DMS53 treated with DMSO at 0.1 percent for 48 hours (cell line): ENCODE measurements around the gene PEPD.

Experiments used
- DNase-seq: peaks from one replicate; lab custom pipeline; 2025; ENCODE audit not compliant: unreplicated experiment; lab: John Stamatoyannopoulos, UW

Gene PEPD

DNA sequence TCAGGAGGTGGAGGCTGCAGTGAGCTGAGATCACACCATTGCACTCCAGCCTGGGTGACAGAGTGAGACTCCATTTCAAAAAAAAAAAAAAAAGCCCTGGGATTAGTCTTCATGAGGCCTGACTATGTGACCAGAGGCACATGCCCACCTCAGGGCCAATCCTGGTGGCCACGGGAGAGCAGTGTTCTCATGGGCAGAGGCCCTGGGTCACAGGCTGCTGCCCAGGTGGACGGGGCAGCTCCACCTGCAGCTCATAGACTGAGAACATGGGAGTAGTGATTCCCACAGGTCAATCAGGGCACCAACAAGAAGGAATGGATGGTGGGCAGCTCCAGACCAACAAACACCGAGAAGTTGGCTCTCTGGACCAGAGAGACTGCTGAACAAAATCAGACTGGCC, 26.1 kb upstream of the PEPD start:
- DNase-seq, result no peak

- DNase-seq, result no peak
Measured at GRCh38 chr19:33546656-33547055, 25.1 kb upstream of the PEPD start.

GRCh38 chr19:33545217-33545981, 23.8 kb upstream of the PEPD start:
- no peak for DNase-seq

DNA sequence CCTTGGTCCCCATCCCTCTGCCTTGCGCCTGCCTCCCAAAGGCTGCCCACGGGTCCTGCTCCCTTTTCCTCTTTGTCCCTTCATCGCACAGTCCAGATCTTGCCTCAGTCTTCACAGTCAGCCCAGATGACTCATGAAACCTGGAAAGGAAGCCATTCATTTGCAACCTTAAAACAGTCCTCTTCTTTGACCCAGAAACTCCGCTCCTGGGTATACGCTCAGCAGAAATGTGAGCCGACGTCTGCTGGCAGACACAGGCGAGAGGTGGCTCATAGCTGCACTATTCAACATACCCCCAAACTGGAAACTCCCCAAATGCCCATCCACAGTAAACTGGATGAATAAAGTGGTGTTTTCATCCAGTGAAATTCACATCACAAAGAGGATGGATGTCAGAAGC, 13.6 kb upstream of the PEPD start:
- no peak for DNase-seq

DNA sequence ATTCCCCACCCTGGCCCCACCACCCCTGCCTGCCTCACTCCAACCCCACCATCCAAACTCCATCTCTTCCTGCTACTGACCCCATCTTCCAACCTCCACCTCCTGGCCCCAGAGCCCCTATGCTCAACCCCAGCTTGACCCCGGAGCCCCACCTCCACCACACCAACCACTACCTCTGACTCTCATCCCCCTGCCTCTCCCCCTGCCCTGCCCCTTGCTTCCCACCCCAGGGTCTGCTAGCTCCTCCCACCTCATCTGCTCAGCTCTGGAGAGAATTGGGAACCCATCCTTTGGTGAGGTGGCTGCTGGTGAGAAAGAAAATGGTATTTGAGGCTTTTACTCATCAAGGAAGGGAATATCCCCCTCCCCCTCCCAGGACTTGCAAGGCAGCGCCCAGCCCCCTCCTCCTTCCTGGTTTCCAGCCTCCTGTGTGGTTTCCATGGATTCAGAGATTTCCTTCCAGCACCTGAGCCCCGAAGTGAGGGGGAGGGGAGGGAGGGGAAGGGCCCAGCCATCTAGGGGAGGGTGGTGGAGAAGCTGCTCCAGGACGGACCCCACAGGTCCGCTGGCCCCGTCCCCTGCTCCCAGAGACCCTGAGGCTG, 11.4 kb upstream of the PEPD start:
- DNase-seq, result no peak

- no peak for DNase-seq
Measured at GRCh38 chr19:33530842-33531241, 9.3 kb upstream of the PEPD start.

- DNase-seq, result no peak
Measured at GRCh38 chr19:33530296-33530695, 8.7 kb upstream of the PEPD start.

GRCh38 chr19:33529094-33529676, 7.6 kb upstream of the PEPD start:
- DNase-seq, result no peak

- DNase-seq, result no peak
Measured at GRCh38 chr19:33528404-33528803, 6.8 kb upstream of the PEPD start.

GRCh38 chr19:33527125-33527524, 5.5 kb upstream of the PEPD start:
- DNase-seq, result no peak

- no peak for DNase-seq
Measured at GRCh38 chr19:33524024-33524664, 2.6 kb upstream of the PEPD start.

- DNase-seq, result no peak
Measured at GRCh38 chr19:33523167-33523566, 1.6 kb upstream of the PEPD start.

DNA sequence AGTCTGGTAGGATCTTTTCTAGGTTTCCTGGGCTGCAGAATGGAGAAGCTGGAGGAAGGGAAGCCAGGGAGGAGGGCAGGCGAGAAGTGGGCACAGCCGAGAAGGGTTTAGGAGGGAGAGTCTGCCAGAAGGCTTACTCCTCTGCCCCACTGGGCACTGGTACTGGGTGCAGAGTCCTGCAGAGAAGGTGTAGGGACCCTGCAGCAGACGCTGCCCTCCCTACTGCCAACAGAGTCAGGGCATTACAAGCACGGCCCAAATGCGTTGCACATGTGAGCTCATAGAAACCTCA, 726 bp upstream of the PEPD start:
- DNase-seq, result no peak

DNA sequence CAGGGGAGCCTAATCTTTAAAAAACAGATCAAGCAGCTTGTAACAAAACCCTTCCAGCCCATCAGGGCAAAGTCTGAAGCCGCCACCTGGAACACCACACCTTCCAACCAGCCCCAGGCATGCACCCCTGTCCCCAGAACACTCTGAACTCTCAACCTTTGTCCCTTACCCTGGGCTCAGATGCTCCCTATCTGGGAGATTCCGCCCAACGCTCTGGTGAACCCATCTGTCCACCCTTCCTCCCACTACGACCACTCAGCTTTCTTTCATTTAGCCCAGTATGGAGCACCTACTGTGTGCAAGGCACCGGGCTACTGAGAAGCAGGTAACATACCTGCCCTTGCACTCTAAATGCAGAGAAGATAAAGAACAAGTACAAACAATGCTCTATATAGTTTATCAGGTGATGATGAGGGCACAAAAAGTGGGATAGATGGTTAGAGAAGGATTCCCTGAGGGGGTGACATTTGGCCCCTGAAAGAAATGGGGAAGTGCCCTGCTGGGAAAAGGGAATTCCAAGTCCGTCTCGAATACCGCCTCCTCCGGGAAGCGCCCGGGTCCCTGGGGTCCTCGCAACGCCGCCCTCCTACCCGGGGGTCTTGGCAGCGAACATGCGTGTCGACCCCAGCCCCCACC, 629 bp downstream of the PEPD start:
- DNase-seq, result no peak

DNA sequence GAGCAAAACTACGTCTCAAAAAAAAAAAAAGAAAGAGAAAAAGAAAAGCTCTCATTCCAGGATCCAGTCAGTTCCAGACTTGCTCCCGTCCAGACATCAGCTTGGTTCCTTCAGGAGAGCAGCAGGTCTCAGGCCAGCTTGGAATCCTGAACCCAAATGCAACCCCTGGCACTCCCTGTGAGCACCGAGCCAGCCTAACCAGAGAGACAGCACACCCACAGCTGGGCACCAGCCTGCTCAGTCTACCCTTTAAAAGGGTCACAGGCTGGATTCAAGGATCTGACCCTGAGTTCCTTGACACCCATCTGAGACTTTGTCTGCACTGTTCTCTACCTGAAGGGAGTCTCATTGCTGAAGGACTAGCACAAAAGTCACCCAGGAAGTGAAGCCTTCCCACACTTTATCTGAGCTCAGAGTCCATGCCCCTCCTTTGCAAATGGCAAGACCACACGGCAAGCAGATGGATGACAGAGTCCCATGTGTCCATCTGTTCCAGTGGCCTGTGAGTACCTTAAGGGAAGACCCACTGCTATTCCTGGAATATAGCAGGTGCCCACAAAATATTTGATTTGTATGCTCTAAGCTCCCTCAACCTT, 1.4 kb downstream of the PEPD start:
- DNase-seq, result no peak

DNA sequence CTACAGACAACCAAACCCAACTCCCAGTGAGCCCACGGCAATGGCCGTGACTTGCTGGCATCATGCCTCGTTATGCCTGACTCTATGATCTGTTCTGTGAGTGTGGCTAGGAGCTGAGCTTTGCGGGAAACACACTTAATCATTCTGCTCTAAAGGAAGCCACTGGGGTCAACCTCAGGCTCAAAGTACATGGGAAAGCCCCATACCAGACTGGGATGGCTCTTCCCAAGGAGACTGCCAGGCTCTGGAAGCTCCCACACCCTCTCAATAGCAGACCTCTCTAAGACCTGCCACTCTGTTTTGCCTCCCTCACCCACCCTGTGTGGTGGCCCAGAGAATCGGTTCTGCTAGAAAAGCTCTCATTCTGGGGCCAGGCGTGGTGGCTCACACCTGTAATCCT, 2.2 kb downstream of the PEPD start:
- no peak for DNase-seq

- DNase-seq, result no peak
Measured at GRCh38 chr19:33518541-33518940, 3.0 kb downstream of the PEPD start.

- DNase-seq, result no peak
Measured at GRCh38 chr19:33517922-33518321, 3.7 kb downstream of the PEPD start.

GRCh38 chr19:33515921-33516320, 5.7 kb downstream of the PEPD start:
- DNase-seq, result no peak

- no peak for DNase-seq
Measured at GRCh38 chr19:33514885-33515551, 6.6 kb downstream of the PEPD start.

DNA sequence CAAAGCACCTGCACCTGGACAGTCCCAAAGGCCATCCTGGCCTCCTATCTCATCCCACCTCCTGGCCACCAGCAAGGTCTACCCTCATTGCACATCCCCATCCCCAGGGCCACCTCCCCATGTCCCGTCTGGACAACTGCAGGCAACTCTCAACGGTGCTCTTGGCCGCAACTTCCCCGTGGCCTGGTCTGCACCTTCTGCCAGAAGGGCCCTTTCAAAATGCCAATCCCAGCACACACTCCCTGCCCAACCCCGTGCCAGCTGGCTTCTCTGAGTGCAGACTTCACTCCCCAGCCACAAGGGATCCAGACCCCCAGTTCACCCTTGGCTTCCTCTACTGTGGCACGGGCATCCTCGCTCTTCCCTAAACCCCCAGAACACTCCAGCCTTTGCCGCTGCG, 8.2 kb downstream of the PEPD start:
- DNase-seq, result no peak
